Measurements from ENCODE around the gene TRIP4.

TRIP4 gene

GRCh38 chr15:64503197-64503596 lies 115.6 kb downstream of the TRIP4 start:
- Mint-ChIP-seq H3K4me3 (peak overlapping the region; percentile 46), H3K36me3 (ENCODE audit: low read depth) (peaks cover 42% of the 10 kb centered on the region), H3K4me1 (ENCODE audit: low read depth) (peaks cover 54% of the 10 kb centered on the region), H3K9me3 (no peaks in the 10 kb centered on the region), H3K27me3 (ENCODE audit: low read depth) (no peaks in the 10 kb centered on the region), H3K27ac (peak overlapping the region; percentile 62)

- peaks cover 54% of the 10 kb centered on the region for H3K4me1 Mint-ChIP-seq (ENCODE audit: low read depth)
- H3K36me3 Mint-ChIP-seq (ENCODE audit: low read depth), result peaks cover 42% of the 10 kb centered on the region
- H3K27ac Mint-ChIP-seq, result peak overlapping the region; percentile 62
- H3K4me3 Mint-ChIP-seq, result peak overlapping the region; percentile 46
- no peaks in the 10 kb centered on the region for H3K9me3 Mint-ChIP-seq
- no peaks in the 10 kb centered on the region for H3K27me3 Mint-ChIP-seq (ENCODE audit: low read depth)
These were observed 116.0 kb downstream of the TRIP4 start for GRCh38 chr15:64503640-64504039.
